Measurements from ENCODE around the gene GPM6B.

The GPM6B gene

DNA sequence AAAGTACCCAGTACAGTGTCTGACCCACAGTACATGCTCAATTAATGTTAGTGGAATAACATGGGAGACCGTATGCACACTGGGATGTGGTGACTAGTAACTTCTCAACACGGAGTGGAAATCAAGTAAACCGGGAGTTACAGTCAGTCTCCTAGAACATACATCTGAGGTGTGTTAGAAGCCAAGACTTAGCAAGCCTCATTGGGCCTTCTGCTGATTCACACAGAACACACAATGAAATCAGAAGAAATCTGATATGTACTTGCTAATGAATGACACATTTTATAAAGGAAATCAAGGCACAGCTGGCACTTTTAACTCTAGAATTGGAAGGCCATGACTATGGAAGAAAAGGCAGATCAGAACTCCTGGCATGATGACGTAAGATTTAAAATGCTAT, 95.5 kb downstream of the GPM6B start:
- no peak for TF ChIP-seq CTCF (IDR thresholded peaks at IDR 0.05; ENCODE audit: insufficient read depth, low read depth, low read length, missing control alignments)
- no peak overlapping the region for H3K4me3 ChIP-seq (ENCODE audit: low read length)
- DNase-seq (ENCODE audit: low read depth) = no peak

Data from epithelial cell of esophagus (primary cell).